ENCODE results near the gene ADAT2.

DNA sequence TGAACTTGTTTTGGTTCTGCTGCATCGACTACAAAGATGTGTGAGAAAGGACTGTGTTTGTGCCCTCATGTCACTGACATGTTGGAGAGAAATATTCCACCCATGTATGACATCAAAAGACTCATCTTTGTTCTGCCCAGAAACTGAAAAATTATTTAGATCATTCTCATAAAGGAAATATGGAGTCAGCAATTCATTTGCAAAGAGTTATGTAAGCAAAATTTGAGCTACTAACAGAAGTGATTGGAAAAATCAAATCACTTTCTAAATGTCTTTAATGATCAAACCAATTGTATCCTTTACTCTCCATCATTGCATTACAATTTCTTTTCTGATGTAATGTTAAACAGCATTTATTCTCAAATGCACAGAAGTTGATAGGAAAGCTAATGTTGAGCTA lies 19.3 kb downstream of the ADAT2 start:
- TF ChIP-seq, protein P1, sequence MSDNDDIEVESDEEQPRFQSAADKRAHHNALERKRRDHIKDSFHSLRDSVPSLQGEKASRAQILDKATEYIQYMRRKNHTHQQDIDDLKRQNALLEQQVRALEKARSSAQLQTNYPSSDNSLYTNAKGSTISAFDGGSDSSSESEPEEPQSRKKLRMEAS (IDR thresholded peaks at IDR 0.05): no peak
- TF ChIP-seq EZH2 (IDR thresholded peaks at IDR 0.05; ENCODE audit: low read depth, low read length, severe bottlenecking) (no peak), RXRA (IDR thresholded peaks at IDR 0.05; ENCODE audit: insufficient read depth, low read depth, low read length) (no peak), EP300 (IDR thresholded peaks at IDR 0.05; ENCODE audit: borderline replicate concordance in 1 of 2, low read depth in 2 of 2, low read length in 2 of 2) (no peak), HDAC6 (IDR thresholded peaks at IDR 0.05; ENCODE audit: low read depth, low read length) (no peak), POLR2AphosphoS5 (IDR thresholded peaks at IDR 0.05; ENCODE audit: low read depth, low read length) (no peak), CREB1 (IDR thresholded peaks at IDR 0.05) (no peak), TEAD4 (IDR thresholded peaks at IDR 0.05; ENCODE audit: low read depth, low read length) (no peak), TAF1 (IDR thresholded peaks at IDR 0.05; ENCODE audit: low read depth, low read length) (no peak), POLR2A (IDR thresholded peaks at IDR 0.05; ENCODE audit: control extremely low read depth in 1 of 2, low read depth in 2 of 2, low read length in 2 of 2) (no peak), TBP (IDR thresholded peaks at IDR 0.05; ENCODE audit: low read depth, low read length) (no peak), JUND (IDR thresholded peaks at IDR 0.05; ENCODE audit: low read length) (no peak), NANOG (IDR thresholded peaks at IDR 0.05; ENCODE audit: insufficient read depth, low read depth, low read length, poor library complexity, severe bottlenecking) (no peak)
- TF ChIP-seq, protein P2, sequence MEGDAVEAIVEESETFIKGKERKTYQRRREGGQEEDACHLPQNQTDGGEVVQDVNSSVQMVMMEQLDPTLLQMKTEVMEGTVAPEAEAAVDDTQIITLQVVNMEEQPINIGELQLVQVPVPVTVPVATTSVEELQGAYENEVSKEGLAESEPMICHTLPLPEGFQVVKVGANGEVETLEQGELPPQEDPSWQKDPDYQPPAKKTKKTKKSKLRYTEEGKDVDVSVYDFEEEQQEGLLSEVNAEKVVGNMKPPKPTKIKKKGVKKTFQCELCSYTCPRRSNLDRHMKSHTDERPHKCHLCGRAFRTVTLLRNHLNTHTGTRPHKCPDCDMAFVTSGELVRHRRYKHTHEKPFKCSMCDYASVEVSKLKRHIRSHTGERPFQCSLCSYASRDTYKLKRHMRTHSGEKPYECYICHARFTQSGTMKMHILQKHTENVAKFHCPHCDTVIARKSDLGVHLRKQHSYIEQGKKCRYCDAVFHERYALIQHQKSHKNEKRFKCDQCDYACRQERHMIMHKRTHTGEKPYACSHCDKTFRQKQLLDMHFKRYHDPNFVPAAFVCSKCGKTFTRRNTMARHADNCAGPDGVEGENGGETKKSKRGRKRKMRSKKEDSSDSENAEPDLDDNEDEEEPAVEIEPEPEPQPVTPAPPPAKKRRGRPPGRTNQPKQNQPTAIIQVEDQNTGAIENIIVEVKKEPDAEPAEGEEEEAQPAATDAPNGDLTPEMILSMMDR (IDR thresholded peaks at IDR 0.05; ENCODE audit: control extremely low read depth in 1 of 3, insufficient read depth in 1 of 3, low read depth in 1 of 3, low read length in 3 of 3): no peak
